Activated T-cell treated with anti-CD3 and anti-CD28 coated beads, Interleukin-2, amount 50 U/mL, for 48 hours (primary cell): ENCODE measurements around the gene MEGF11.
A peak's percentile ranks its signal among the peaks of the same experiment; 100 is the strongest.
"Not testable (repeated sequence)": the region's sequence is repeated elsewhere in the genome, so short reads cannot be mapped to it uniquely, and the experiment has no call there.

Experiments used
- DNase-seq, 2 experiments: peaks; one replicate each; pipeline ENCODE4 v3.0.0-alpha.2; 2020

Gene MEGF11

GRCh38 chr15:66275352-66275751 is 21.8 kb upstream of the MEGF11 start:
- no peak for DNase-seq

GRCh38 chr15:66270932-66271331 is 17.4 kb upstream of the MEGF11 start:
- no peak for DNase-seq

GRCh38 chr15:66269326-66270090 is 16.0 kb upstream of the MEGF11 start:
- DNase-seq, result no peak

- no peak for DNase-seq
These were observed 11.4 kb upstream of the MEGF11 start for GRCh38 chr15:66264859-66265513.

GRCh38 chr15:66262837-66263236 is 9.3 kb upstream of the MEGF11 start:
- DNase-seq, result not testable (repeated sequence)

GRCh38 chr15:66261056-66261455 is 7.5 kb upstream of the MEGF11 start:
- no peak for DNase-seq

- DNase-seq, result no peak
These were observed 3.1 kb upstream of the MEGF11 start for GRCh38 chr15:66256692-66257091.

- no peak for DNase-seq
These were observed 1.6 kb upstream of the MEGF11 start for GRCh38 chr15:66254951-66255676.

GRCh38 chr15:66254089-66254950 is 770 bp upstream of the MEGF11 start:
- peak in 1 of 2 experiments; percentile 23 for DNase-seq

GRCh38 chr15:66252685-66253417 is 699 bp downstream of the MEGF11 start:
- DNase-seq, result peak; percentile 39 to 55

GRCh38 chr15:66251790-66252684 is 1.5 kb downstream of the MEGF11 start:
- peak; percentile 70 to 74 for DNase-seq

- DNase-seq, result no peak
These were observed 2.3 kb downstream of the MEGF11 start for GRCh38 chr15:66251065-66251789.

- DNase-seq, result no peak
These were observed 3.9 kb downstream of the MEGF11 start for GRCh38 chr15:66249605-66250174.

- no peak for DNase-seq
These were observed 6.6 kb downstream of the MEGF11 start for GRCh38 chr15:66246937-66247336.

GRCh38 chr15:66245832-66246231 is 7.7 kb downstream of the MEGF11 start:
- DNase-seq, result not testable (repeated sequence)

GRCh38 chr15:66241908-66242285 is 11.7 kb downstream of the MEGF11 start:
- DNase-seq, result no peak

- DNase-seq, result no peak
These were observed 12.3 kb downstream of the MEGF11 start for GRCh38 chr15:66241087-66241907.

- no peak for DNase-seq
These were observed 13.2 kb downstream of the MEGF11 start for GRCh38 chr15:66240240-66240794.

- no peak for DNase-seq
These were observed 14.0 kb downstream of the MEGF11 start for GRCh38 chr15:66239514-66239913.
